Activated naive CD8-positive, alpha-beta T cell treated with anti-CD3 and anti-CD28 coated beads, Interleukin-2, amount 50 U/mL, for 24 hours (primary cell): ENCODE results near the gene COL10A1.

ENCODE experiments used
- ATAC-seq: fragments of 150-1000 bp; cut with Tn5 transposase; one replicate; pipeline ENCODE4 v1.10.0; 2021
- DNase-seq: peaks from one replicate; pipeline ENCODE4 v3.0.0; 2021
- H3K27ac Mint-ChIP-seq: one replicate; pipeline ENCODE4 v1.8.0; 2021; ENCODE audit warnings: mild to moderate bottlenecking, mixed read lengths
- H3K27me3 Mint-ChIP-seq: one replicate; pipeline ENCODE4 v1.8.0; 2021; ENCODE audit warnings: mixed read lengths
- H3K36me3 Mint-ChIP-seq: one replicate; pipeline ENCODE4 v1.8.0; 2021; ENCODE audit warnings: low read depth, mixed read lengths
- H3K4me1 Mint-ChIP-seq: one replicate; pipeline ENCODE4 v1.8.0; 2021; ENCODE audit warnings: mixed read lengths
- H3K4me3 Mint-ChIP-seq: one replicate; pipeline ENCODE4 v1.8.0; 2021; ENCODE audit warnings: mild to moderate bottlenecking, moderate library complexity, mixed read lengths
- H3K9me3 Mint-ChIP-seq: one replicate; pipeline ENCODE4 v1.8.0; 2021; ENCODE audit warnings: mixed read lengths

The COL10A1 gene

GRCh38 chr6:116126032-116126431, at the start of gene COL10A1:
Gene COL10A1, minus strand, starts transcription at chr6:116126132. Its CDS starts 640 bp downstream, at chr6:116125492.
- H3K27ac Mint-ChIP-seq, result no peak within 1 kb of the TSS
- no peak within 1 kb of the TSS for H3K4me3 Mint-ChIP-seq
- H3K9me3 Mint-ChIP-seq, result no peaks in the 10 kb centered on the region
- ATAC-seq (no peak), DNase-seq (no peak)
- no peaks in the 10 kb centered on the region for H3K4me1 Mint-ChIP-seq
- no peaks in the 10 kb centered on the region for H3K27me3 Mint-ChIP-seq
- H3K36me3 Mint-ChIP-seq, result peaks cover 8% of the 10 kb centered on the region

- no peaks in the 10 kb centered on the region for H3K27me3 Mint-ChIP-seq
- ATAC-seq, result no peak
- peaks cover 31% of the 10 kb centered on the region for H3K36me3 Mint-ChIP-seq
- peaks cover 16% of the 10 kb centered on the region for H3K9me3 Mint-ChIP-seq
- DNase-seq, result no peak
- no peaks in the 10 kb centered on the region for H3K4me1 Mint-ChIP-seq
- H3K4me3 Mint-ChIP-seq, result no peak overlapping the region
- no peak overlapping the region for H3K27ac Mint-ChIP-seq
These were observed 49.4 kb upstream of the COL10A1 start for GRCh38 chr6:116175344-116175743.

DNA sequence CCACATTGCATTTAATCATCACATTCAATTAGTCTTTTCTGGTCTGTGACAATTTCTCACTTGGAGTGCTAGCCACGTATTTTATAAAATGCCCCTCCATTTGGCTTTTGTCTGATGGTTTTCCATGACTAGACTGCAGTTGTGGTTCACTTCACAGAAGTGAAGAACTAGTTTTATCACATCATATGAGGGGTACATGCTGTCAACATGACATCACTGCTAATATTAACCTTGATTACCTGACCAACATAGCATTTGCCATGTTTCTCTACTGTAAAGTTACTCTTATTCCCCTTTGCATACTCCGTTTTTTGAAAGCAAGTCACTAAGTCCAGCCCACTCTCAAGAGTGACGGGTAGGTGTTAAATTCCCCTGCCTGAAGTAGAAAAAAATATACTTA, 48.0 kb upstream of the COL10A1 start:
- no peaks in the 10 kb centered on the region for H3K27me3 Mint-ChIP-seq
- DNase-seq (no peak), ATAC-seq (no peak)
- H3K4me3 Mint-ChIP-seq, result no peak overlapping the region
- H3K4me1 Mint-ChIP-seq, result no peaks in the 10 kb centered on the region
- H3K27ac Mint-ChIP-seq, result no peak overlapping the region
- H3K36me3 Mint-ChIP-seq, result peaks cover 34% of the 10 kb centered on the region
- peaks cover 16% of the 10 kb centered on the region for H3K9me3 Mint-ChIP-seq

DNA sequence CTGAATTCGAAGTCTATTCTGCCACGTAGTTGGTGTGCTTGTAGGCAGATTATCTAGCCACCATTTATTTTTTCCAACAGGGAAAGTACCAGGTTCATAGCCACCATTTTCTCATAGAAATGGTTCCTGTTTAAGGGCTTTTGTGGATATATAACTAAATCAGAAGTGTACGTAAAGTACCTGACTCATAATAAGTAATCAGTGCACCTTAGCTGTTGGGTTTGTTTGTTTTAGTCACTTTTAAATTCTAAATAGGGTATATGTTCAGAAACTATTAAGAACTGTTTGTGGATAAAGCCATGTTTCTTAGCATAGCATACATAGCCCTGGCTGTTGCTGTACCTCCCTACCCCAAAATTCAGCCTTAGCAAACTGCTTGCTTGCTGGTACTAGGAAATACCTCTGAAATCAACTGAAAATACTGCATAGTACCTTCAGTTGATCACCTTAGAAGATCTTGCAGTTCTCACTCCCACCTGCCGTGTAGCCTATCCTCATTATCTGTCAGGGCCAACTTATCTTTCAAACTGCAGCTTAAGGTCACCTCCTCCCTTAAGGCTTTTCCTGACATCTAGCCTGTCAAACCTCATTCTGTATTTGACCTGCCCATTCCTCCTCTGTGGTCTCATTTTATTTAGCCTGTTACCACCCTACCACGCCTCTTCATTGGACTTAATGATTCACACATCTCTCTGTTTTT, 44.6 kb upstream of the COL10A1 start:
- Mint-ChIP-seq H3K27ac (no peak overlapping the region), H3K27me3 (no peaks in the 10 kb centered on the region), H3K4me1 (no peaks in the 10 kb centered on the region), H3K9me3 (peaks cover 18% of the 10 kb centered on the region), H3K36me3 (peaks cover 41% of the 10 kb centered on the region), H3K4me3 (no peak overlapping the region)
- DNase-seq (no peak), ATAC-seq (no peak)

GRCh38 chr6:116169880-116170279, 43.9 kb upstream of the COL10A1 start:
- Mint-ChIP-seq H3K27me3 (no peaks in the 10 kb centered on the region), H3K4me3 (no peak overlapping the region), H3K36me3 (peaks cover 41% of the 10 kb centered on the region), H3K27ac (no peak overlapping the region), H3K9me3 (peaks cover 14% of the 10 kb centered on the region), H3K4me1 (no peaks in the 10 kb centered on the region)
- DNase-seq (no peak), ATAC-seq (no peak)

DNA sequence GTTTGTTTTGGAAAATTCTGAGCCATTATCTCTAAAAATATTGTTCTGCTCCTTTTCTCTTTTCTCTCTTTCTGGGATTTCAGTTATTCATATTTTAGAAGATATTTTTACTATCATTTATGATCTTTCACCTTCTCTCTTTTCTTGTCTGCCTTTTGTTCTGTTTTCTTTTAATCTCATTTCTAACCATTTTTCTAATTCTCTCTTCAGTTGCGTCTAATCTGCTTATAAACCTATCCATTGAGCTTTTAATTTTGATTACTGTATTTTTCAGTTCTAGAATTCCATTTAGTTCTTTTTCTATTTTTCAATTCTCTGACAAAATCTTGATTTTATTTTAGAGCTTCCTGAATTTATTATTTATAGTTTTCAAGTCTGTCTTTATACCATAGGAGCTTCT, 42.2 kb upstream of the COL10A1 start:
- Mint-ChIP-seq H3K9me3 (peaks cover 17% of the 10 kb centered on the region), H3K36me3 (peaks cover 41% of the 10 kb centered on the region), H3K27me3 (no peaks in the 10 kb centered on the region), H3K27ac (no peak overlapping the region), H3K4me3 (no peak overlapping the region), H3K4me1 (no peaks in the 10 kb centered on the region)
- ATAC-seq, result no peak
- DNase-seq, result no peak

- Mint-ChIP-seq H3K4me1 (no peaks in the 10 kb centered on the region), H3K4me3 (no peak overlapping the region), H3K27ac (no peak overlapping the region), H3K36me3 (peaks cover 53% of the 10 kb centered on the region), H3K27me3 (no peaks in the 10 kb centered on the region), H3K9me3 (peaks cover 20% of the 10 kb centered on the region)
- ATAC-seq (no peak), DNase-seq (no peak)
These were observed 40.4 kb upstream of the COL10A1 start for GRCh38 chr6:116166369-116166768.

GRCh38 chr6:116165596-116165995, 39.7 kb upstream of the COL10A1 start:
- Mint-ChIP-seq H3K36me3 (peaks cover 51% of the 10 kb centered on the region), H3K27ac (no peak overlapping the region), H3K9me3 (peaks cover 20% of the 10 kb centered on the region), H3K27me3 (no peaks in the 10 kb centered on the region), H3K4me1 (no peaks in the 10 kb centered on the region), H3K4me3 (no peak overlapping the region)
- DNase-seq (peak; percentile 4), ATAC-seq (no peak)

- Mint-ChIP-seq H3K36me3 (peaks cover 40% of the 10 kb centered on the region), H3K27me3 (no peaks in the 10 kb centered on the region), H3K9me3 (peaks cover 21% of the 10 kb centered on the region), H3K27ac (no peak overlapping the region), H3K4me1 (peaks cover 8% of the 10 kb centered on the region), H3K4me3 (no peak overlapping the region)
- DNase-seq (no peak), ATAC-seq (no peak)
These were observed 34.0 kb upstream of the COL10A1 start for GRCh38 chr6:116159782-116160524.

GRCh38 chr6:116158641-116159040, 32.7 kb upstream of the COL10A1 start:
- Mint-ChIP-seq H3K36me3 (peaks cover 31% of the 10 kb centered on the region), H3K4me1 (peaks cover 8% of the 10 kb centered on the region), H3K4me3 (no peak overlapping the region), H3K27ac (no peak overlapping the region), H3K27me3 (no peaks in the 10 kb centered on the region), H3K9me3 (peaks cover 14% of the 10 kb centered on the region)
- ATAC-seq (no peak), DNase-seq (no peak)

DNA sequence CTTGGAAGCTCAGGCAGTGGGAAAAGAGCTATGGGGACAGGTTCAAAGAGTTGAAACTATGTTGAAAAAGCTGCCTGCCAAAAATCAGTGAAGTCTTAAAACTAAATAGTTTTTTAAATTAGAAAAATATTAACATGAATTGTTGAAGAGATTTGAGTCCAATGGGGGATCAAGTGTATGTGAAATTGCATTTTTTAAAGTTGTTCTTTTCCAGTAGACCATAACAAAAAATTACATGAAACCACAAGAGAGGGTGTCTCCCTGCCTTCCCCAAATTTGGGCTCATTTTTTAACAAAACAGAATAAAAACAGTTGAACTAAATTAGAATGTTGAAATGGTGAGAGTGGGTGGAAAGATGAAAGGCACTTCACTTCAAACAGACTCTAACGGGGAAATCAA, 31.5 kb upstream of the COL10A1 start:
- H3K4me3 Mint-ChIP-seq, result no peak overlapping the region
- H3K9me3 Mint-ChIP-seq, result peaks cover 6% of the 10 kb centered on the region
- ATAC-seq (no peak), DNase-seq (no peak)
- peaks cover 8% of the 10 kb centered on the region for H3K4me1 Mint-ChIP-seq
- peaks cover 21% of the 10 kb centered on the region for H3K36me3 Mint-ChIP-seq
- H3K27me3 Mint-ChIP-seq, result no peaks in the 10 kb centered on the region
- H3K27ac Mint-ChIP-seq, result no peak overlapping the region

- ATAC-seq (no peak), DNase-seq (no peak)
- Mint-ChIP-seq H3K4me1 (peaks cover 8% of the 10 kb centered on the region), H3K27ac (no peak overlapping the region), H3K4me3 (no peak overlapping the region), H3K9me3 (peaks cover 6% of the 10 kb centered on the region), H3K36me3 (peaks cover 15% of the 10 kb centered on the region), H3K27me3 (no peaks in the 10 kb centered on the region)
These were observed 30.7 kb upstream of the COL10A1 start for GRCh38 chr6:116156405-116157326.

DNA sequence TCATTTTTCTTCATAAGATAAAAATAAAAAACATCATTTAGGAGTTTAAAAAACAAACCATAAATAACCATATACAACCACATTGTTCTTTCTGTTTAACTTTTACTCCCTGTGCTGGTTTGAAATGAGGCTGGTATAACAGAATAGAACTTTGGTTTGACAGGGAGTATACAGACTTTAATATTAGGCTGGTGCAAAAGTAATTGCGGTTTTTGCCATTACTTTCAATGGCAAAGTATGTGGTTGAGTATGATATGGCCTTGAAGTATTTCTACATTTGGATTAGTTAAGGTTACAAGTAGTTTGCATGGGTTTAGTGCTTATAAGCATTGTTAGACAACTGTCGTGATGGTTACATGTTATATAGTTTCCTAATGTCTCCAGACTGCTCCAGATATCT, 29.0 kb upstream of the COL10A1 start:
- no peaks in the 10 kb centered on the region for H3K9me3 Mint-ChIP-seq
- DNase-seq, result no peak
- peaks cover 7% of the 10 kb centered on the region for H3K36me3 Mint-ChIP-seq
- ATAC-seq, result no peak
- H3K4me1 Mint-ChIP-seq, result peaks cover 8% of the 10 kb centered on the region
- H3K27me3 Mint-ChIP-seq, result no peaks in the 10 kb centered on the region
- no peak overlapping the region for H3K4me3 Mint-ChIP-seq
- H3K27ac Mint-ChIP-seq, result no peak overlapping the region

GRCh38 chr6:116152620-116153019, 26.7 kb upstream of the COL10A1 start:
- Mint-ChIP-seq H3K27ac (no peak overlapping the region), H3K36me3 (no peaks in the 10 kb centered on the region), H3K4me3 (no peak overlapping the region), H3K9me3 (no peaks in the 10 kb centered on the region), H3K4me1 (peaks cover 5% of the 10 kb centered on the region), H3K27me3 (no peaks in the 10 kb centered on the region)
- DNase-seq, result no peak
- ATAC-seq, result no peak
